Keratinocyte (primary cell): ENCODE measurements around the gene SMIM17.

ENCODE experiments used
- CTCF ChIP-seq, 3 experiments: IDR thresholded peaks in 1 of 3; conservative IDR thresholded peaks in 1 of 3; optimal IDR thresholded peaks in 1 of 3; 2 replicates in 2 of 3; 3 replicates in 1 of 3; pipeline versions ENCODE3 to v1.5.1; 2011; ENCODE audit warnings: low read length in 3 of 3, mild to moderate bottlenecking in 3 of 3, moderate library complexity in 2 of 3, control low read depth in 1 of 3, inconsistent platforms in 1 of 3; ENCODE audit not compliant: insufficient read depth in 2 of 3; ENCODE audit errors: extremely low read depth in 1 of 3
- EZH2 ChIP-seq: IDR thresholded peaks from one replicate; pipeline ENCODE4 v1.6.1; 2012; ENCODE audit warnings: inconsistent platforms, mild to moderate bottlenecking, low read length, moderate library complexity

- TF ChIP-seq CTCF (optimal IDR thresholded peaks at IDR 0.05 in 1 of 3, IDR thresholded peaks at IDR 0.05 in 1 of 3, conservative IDR thresholded peaks at IDR 0.05 in 1 of 3; ENCODE audit: extremely low read depth in 1 of 3, insufficient read depth in 2 of 3, low read length in 3 of 3) (no peak), EZH2 (no peak)
Observed at GRCh38 chr19:56667311-56667870, 24.4 kb downstream of the SMIM17 start.
